HG02642 (cell line): Measurements from ENCODE around the gene IQCB1.
"Not testable (repeated sequence)": the region's sequence is repeated elsewhere in the genome, so short reads cannot be mapped to it uniquely, and the experiment has no call there.

ENCODE experiments used
- ATAC-seq: cut with Tn5 transposase; IDR thresholded peaks from one replicate; pipeline ENCODE4 v1.9.1; 2021; ENCODE audit warnings: mild to moderate bottlenecking; ENCODE audit not compliant: unreplicated experiment, poor library complexity

IQCB1 gene

GRCh38 chr3:121834671-121835464 is at the start of gene IQCB1, which contains the start of gene EAF2:
Gene IQCB1, minus strand, starts transcription at chr3:121835060. Its CDS starts 6,100 bp downstream, at chr3:121828960.
Gene EAF2, plus strand, starts transcription at chr3:121835209. Its CDS starts 77 bp downstream, at chr3:121835286.
- peak; percentile 99 for ATAC-seq

GRCh38 chr3:121883507-121883906 is 48.6 kb upstream of the IQCB1 start:
- no peak for ATAC-seq

GRCh38 chr3:121878411-121878810 is 43.6 kb upstream of the IQCB1 start:
- ATAC-seq, result no peak

GRCh38 chr3:121871430-121871829 is 36.6 kb upstream of the IQCB1 start:
- no peak for ATAC-seq

- ATAC-seq, result no peak
These were observed 35.9 kb upstream of the IQCB1 start for GRCh38 chr3:121870717-121871116.

- no peak for ATAC-seq
These were observed 34.9 kb upstream of the IQCB1 start for GRCh38 chr3:121869736-121870135.

GRCh38 chr3:121863801-121864200 is 28.9 kb upstream of the IQCB1 start:
- no peak for ATAC-seq

GRCh38 chr3:121863247-121863646 is 28.4 kb upstream of the IQCB1 start:
- ATAC-seq, result not testable (repeated sequence)

- not testable (repeated sequence) for ATAC-seq
These were observed 22.9 kb upstream of the IQCB1 start for GRCh38 chr3:121857778-121858177.

GRCh38 chr3:121855555-121855954 is 20.7 kb upstream of the IQCB1 start:
- ATAC-seq, result no peak

- no peak for ATAC-seq
These were observed 17.4 kb upstream of the IQCB1 start for GRCh38 chr3:121852256-121852655.

- ATAC-seq, result no peak
These were observed 10.0 kb upstream of the IQCB1 start for GRCh38 chr3:121844892-121845291.

GRCh38 chr3:121839962-121840361 is 5.1 kb upstream of the IQCB1 start:
- no peak for ATAC-seq

- ATAC-seq, result no peak
These were observed 1.6 kb upstream of the IQCB1 start for GRCh38 chr3:121836481-121836880.

- ATAC-seq, result no peak
These were observed 1.2 kb upstream of the IQCB1 start for GRCh38 chr3:121836064-121836463.

- peak; percentile 18 for ATAC-seq
These were observed 573 bp upstream of the IQCB1 start for GRCh38 chr3:121835465-121835801.

GRCh38 chr3:121834157-121834670 is 646 bp downstream of the IQCB1 start:
- no peak for ATAC-seq

GRCh38 chr3:121822973-121823372 is 11.9 kb downstream of the IQCB1 start:
- no peak for ATAC-seq

GRCh38 chr3:121821421-121822199 is 13.2 kb downstream of the IQCB1 start:
- ATAC-seq, result no peak

GRCh38 chr3:121819236-121819635 is 15.6 kb downstream of the IQCB1 start:
- no peak for ATAC-seq

GRCh38 chr3:121818578-121818977 is 16.3 kb downstream of the IQCB1 start:
- ATAC-seq, result no peak
